GM19372 (cell line): ENCODE measurements around the gene MAGEF1.
"Not testable (repeated sequence)": the region's sequence is repeated elsewhere in the genome, so short reads cannot be mapped to it uniquely, and the experiment has no call there.

Source experiments
- ATAC-seq: cut with Tn5 transposase; IDR thresholded peaks from one replicate; pipeline ENCODE4 v1.9.1; 2021; ENCODE audit warnings: mild to moderate bottlenecking, low read depth, moderate library complexity; ENCODE audit not compliant: unreplicated experiment

MAGEF1 gene

DNA sequence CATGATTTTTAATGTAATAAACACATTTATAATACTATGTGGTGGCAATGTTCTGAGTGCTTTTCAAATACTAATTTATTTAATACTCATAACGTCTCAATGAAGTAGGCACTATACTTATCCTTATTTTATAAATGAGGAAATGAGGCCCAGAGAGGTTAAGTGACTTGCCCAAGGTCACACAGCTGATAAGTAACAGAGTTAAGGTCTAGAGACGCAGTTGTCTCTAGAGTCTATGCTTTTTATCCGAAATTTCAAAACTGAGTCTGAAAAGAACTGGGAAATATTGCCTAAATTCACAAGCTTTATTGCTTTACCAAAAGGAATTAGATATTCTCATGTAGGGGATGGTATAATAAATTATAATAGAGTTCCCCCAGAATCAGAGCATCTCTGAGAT is 31.4 kb upstream of the MAGEF1 start:
- no peak for ATAC-seq

DNA sequence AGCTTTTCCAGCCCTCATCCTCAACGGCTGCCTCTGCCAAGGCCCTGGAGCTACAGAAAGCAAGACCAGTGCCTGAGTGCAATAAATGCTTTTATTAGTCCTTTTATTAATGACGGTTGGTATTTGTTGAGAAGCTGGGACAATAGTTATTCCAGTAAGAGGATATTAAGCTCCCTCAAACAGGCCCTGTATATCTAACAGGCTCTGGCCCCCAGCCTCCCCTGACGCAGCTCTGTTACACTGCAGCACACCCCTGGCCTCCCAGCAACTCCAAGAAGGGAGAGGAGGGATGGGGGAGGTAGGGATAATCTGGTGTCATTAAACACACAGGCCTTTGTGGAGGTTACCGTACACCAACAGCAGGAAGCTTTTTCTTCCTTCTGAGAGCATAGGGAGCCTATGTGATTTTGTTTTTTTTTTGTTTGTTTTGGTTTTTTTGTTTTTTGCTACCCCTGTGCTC is 30.8 kb upstream of the MAGEF1 start:
- ATAC-seq = no peak

DNA sequence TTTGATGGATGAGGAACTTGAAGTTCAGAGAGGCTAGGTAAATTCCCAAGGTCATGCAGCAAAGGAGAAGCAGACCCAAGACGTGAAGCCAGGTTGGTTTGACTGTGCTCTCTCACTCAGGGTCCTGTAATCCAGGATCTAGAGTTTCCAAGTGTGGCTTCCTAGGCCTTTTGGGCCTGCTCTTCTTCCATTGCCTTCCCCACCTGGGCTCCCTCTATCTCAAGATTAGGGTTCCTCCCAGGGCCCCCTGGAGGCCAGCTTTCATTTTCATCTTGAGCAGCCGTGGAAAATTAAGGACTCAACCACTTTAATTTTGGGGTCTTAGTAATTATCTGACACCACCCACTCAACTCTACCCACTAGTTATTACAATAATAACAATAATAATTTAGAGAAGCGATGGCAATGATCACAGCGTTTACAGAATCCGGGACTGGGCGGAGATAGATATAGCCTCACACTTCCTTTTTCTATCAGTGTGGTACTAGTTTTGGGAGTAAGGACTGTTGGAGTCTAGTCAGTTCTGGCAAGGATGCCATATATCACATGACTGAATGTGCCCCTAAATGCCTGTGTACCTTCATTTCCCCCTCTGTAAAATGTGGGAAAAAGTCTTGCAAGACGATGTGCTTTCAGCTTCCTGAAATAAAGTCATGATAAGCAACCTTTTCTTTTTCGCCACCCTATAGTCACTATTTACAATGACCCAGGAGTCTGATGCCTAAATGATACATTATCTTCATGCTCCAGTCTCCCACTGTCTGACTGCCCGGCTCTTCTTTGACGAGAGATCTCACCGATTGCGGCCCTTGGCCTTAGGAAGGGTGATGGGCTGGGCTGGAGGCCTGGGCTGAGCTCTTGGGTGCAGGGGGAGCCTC is 30.2 kb upstream of the MAGEF1 start:
- ATAC-seq = no peak

DNA sequence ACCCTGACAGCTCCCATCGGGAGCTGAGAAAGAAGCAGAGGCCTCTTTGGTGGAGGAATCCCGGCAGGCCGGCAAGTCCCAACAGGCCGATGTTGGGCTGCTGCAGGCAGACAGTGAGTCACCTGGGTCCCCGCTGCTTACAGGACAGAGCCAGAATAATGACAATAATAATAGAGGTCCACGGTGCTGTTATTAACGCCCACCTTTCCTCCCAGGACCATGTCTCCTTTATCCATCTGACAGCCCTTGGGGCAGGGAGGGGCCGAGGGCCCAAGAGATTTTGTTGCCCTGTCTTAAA is 29.3 kb upstream of the MAGEF1 start:
- ATAC-seq = no peak

DNA sequence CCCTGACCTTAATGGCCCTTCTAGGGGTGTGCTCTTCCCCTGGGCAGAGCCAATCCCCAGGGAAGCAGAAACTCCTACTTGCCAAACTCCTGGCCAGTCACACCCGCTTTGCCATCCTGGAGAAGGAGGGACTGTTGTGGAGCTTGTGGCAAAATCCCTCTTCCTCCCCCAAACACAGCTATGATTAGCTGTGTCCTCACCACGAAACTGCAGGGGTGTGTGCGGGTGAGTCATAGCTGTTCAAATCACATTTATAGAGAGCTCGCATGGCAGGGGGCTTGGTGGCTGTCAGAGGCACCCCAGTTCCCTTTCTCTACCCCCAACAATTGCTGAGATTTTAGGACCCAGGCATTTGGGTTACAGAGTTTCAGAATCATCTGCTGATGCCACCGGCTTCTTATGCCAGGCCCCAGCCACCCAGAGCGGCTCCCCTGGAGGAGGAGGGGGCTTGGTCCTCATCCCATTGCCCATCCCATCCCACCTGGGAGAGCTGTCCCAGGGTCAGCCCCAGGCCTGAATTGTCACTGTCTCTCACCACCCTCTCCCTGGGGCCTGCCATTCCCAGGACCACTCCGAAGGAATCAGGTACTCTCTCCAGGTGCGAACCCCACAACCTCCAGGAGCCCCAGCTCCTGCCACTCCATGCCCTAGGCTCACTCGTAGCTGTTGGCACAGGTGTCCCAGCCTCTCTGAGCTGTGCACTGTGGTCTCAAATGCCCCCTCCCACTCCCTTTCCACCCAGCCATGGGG is 28.8 kb upstream of the MAGEF1 start:
- ATAC-seq = no peak

DNA sequence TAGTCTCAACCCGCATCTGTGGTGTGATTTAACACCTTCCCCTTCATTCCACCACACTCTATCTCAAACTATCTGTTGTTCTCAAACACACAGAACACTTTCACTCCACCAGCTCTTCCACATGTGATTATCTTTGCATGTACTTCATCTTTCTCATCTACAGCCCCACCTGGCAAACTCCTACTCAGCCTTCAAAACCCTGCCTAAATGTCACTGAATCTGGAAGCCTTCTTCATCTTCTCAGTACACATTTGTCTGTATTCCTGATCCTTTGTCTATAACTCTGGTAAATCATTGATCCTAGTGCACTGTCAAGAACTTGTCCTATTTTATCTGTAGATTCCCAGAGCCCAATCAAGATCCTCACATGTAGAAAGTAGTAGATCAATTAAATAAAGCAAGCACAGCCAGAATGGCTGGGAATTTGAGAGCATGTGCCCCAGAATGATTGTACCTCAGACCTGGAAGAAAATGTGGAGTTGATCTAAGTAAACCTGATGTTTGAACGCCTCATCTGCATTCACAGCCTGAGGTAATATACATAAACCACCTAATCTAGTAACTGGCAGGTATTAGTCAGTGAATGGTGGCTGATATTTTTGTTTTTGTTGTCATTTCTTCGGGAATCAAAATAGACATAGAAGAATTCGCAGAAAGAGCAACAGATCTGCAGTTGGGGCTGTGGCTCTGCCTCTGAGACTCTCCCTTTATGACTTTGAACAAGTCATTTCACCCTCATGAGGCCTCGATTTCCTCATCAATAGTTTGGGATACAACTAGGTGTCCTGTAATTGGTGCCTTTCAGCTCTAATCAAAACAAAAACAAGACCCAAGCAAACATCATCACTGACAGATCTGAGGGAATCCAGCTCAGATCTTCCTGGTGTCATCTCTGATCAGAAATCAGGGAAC is 28.0 kb upstream of the MAGEF1 start:
- ATAC-seq = no peak

DNA sequence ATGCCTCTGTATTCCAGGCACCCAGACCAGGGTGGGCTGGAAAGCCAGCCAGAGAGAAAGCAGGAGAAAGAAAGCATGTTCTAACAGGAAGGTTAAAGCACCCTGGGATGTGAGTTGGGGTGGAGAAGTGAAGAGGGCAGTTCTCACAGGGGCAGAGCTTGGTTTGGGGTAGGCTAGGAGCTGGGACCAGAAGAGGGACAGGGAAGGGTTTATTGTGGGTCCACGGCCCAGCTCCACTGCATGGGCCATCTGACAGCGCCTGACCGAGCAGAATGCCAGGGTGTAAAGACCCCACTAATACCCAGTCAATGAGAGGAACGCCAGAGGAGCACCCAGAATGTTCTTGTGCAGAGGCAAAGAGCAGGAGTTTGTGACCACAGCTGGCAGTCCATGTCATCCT is 27.1 kb upstream of the MAGEF1 start:
- no peak for ATAC-seq

DNA sequence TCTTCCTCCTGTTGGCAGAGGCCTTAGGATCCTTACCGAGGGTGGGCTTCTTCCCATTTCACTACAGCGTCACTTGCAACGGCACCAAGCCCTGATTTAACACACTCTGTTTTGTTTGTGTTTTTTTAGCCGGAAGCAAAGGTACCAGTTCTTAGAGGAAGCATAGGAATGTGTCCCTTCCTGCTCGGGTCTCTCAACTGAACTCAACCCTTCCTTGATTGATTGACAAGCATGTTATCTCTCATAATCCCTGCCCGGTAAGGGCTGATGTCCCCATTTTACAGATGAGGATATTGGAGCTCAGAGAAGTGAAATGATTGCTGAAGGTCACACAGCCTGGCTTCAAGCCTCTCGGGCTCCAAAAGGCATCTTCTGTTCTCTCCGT is 26.6 kb upstream of the MAGEF1 start:
- no peak for ATAC-seq

DNA sequence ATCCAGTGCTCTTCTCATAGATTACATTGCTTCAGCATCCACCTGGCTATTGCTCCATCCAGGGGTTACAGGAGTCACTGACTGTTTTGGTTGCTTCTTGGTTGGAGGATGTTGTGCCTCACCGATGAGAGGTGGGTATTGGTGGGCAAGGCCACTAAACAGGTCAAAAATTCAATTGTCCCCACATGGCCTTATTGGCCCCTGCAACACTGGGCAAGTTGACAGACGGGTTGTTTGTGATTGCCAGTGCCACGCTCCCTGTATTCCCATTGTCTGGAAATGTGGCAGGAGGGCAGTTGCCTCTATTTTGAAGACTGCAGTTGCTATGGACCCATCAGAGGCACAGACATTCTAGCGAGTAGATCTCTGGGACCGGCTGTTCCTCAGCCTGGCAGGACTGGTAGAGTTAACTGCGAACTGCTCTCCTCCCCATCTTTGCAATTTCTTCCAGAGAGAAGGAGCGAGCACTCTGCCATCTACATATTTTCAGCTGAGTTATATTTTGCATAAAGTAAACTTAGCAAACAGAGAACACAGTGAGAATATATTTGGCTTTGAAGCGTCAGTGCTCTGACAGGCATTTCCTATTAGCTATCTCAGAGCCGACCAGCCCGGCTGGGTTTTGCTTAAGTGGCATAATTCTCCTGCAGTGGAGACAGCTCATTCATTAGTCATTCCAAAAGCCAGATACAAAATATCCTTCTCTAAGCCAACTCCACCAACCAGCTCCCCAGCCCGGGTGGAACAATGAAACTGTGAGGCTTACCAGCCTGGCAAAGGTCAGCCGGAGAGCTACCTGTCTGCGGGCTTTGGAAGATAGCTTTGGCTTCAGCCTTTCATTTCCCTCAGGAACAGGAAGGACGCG is 26.0 kb upstream of the MAGEF1 start:
- ATAC-seq = no peak

DNA sequence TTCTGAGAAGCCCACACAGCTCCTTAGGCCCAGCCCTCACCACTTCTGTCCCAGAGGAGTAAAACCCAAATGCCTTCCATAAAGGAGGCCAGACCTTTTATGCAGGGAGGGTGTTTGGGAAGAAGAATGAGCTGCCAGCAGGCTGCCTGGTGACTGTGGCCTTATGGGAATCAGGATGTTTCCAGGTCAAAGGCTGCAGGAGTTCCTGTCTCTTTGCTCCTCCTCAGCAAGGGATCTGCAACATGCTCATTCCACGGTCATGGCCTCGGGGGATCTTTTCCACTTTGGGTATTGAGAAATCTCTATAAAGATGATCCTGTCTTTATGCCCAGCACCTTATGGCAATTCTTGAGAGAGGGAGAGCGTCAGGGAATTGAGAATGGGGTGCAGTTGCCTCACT is 25.2 kb upstream of the MAGEF1 start:
- no peak for ATAC-seq

DNA sequence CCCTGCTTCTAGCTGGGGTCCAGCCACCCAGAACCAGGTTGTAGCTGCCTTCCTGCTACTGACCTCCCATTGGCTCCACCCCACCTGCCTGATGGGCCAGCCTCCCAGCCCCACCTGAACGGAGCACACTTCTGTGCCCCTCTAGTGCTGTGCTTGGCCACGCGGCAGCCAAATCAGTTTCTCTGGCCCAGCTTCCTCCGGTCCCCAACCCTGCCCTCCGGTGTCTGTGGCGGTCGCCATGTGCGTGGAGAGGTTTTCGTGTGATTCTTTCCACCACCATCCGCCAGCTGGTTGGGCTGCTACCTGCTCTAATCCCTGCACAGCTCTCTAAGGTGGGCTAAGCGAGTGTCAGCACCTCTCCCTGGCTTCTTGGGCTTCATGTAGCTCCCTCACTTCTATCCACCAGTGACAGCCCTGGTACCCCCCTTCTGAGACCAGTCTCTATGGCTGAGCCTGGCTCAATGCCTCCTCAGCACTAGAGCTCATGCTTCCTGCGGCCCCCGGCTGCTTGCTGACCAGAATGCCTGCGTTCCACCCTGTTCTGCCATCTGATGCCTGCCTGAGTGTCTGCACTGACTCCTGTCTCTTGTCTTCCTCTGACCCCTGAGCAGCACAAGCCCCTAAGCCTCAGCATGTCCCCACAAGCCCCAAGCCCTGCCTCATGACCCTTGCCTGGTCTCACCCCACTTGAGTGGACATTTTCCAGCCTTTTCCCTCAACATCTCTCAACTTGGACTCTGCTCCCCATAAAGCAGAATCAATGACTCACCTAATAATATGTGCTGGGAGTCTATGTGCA is 23.2 kb upstream of the MAGEF1 start:
- ATAC-seq = no peak

DNA sequence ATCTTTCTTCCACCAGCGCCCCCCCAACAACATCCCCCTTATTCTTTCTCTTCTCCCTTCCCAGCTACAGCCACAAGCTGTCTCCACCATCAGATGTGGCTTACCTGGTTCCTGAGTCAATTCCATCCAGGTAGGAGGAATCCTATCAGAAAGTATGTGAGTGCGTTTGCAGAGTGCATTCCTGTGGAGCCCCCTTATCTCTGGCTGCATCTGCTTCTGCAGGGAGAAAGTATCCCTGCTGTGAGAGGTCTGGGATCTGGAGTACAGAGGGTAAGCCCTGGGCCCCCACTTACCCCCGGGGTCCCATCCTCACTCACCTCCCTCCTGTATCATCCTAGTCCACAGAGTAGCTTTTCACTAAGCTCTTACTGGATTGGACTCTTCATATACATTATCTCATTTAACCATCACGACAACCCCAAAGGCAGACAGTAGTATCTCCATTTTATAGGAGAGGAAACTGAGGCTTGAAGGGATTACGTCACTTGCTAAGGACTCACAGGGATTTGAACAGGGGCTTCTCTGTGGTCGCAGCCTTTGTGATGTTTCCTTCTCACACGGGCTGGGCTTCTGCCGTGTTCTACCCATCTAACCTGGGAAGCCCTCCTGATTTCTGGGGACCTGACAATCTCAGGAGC is 22.2 kb upstream of the MAGEF1 start:
- ATAC-seq = no peak

DNA sequence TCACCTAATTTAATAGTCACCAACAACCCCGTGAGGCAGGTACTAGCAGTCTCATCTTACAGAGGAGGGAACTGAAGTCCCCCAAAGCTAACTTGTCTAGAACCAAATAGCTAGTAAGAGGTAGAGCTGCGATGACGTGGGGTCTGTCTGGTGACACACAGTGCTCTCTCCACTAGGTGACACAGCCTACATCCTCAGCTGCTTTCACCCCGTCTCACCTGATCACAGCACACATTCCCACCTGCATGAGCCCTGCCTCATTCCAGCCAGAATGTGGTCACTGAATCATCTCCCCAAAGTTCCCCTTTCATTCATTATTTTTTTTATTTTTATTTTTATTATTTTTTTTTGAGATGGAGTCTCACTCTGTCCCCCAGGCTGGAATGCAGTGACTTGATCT is 21.3 kb upstream of the MAGEF1 start:
- ATAC-seq = no peak

DNA sequence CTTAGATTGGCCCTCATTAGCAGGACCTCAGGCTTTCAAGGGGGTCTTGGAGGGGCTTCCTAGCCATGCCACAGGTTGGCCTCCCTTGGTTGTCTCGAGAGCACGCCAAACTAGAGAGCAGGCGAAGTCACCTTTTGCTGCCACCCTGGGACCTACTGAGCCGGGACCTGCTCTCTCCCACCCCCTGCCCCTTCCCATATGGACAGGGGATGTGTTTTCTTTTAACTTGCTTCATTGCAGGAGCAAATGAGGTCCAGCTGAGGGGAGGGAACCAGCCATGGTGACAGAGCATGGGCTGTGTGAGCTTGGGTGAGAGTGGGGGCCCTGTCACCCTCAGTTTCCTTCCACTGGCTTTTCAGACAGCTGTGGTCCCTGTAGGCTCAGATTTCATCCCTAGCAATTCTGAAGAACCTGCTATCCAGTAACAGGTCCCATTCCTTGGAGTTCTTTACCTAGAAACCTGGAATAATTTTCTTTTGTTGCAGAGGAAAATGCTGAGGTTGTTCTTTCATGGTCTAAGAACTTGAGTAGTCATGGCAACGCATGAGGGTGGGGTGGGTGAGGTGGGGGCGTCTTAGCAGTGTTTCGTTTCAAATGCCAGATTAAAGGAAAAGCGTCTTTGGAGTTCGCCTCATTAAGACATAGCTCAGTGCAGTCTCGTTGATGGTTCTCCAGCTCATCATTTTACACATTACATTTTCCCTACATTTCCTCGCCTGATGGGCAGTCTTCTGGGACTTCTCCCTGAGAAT is 20.1 kb upstream of the MAGEF1 start:
- ATAC-seq = no peak

DNA sequence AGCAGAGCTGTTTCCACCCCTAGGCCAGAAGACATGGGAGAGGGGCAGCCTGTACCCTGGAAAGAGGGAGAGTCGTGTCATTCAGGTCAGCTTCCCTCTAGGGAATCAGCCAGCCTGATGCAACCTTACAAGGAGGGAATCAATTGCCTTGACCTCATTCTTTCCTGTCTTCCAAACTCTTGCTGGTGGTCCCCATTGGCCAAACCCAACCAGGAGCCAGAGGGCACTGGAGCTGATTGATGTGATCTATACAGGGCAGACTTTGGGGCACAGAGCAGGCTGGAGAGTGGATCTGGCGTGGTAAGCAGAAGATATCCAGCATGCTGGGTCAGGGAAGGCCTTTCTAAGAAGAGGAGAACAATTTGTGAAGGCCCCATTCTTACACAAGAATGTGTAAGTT is 19.1 kb upstream of the MAGEF1 start:
- no peak for ATAC-seq

DNA sequence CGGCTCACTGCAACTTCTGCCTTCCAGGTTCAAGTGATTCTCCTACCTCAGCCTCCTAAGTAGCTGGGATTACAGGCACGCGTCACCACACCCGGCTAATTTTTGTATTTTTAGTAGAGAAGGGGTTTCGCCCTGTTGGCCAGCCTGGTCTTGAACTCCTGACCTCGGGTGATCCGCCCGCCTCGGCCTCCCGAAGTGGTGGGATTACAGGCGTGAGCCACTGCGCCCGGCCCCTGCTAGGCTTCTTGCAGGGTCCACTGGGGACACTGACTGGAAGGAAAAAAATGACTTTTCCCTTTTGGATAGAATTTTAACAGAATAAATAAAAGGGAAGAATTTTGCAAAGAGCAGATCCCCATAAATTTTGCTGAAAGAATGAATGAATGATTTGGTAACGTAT is 17.3 kb upstream of the MAGEF1 start:
- ATAC-seq = not testable (repeated sequence)

DNA sequence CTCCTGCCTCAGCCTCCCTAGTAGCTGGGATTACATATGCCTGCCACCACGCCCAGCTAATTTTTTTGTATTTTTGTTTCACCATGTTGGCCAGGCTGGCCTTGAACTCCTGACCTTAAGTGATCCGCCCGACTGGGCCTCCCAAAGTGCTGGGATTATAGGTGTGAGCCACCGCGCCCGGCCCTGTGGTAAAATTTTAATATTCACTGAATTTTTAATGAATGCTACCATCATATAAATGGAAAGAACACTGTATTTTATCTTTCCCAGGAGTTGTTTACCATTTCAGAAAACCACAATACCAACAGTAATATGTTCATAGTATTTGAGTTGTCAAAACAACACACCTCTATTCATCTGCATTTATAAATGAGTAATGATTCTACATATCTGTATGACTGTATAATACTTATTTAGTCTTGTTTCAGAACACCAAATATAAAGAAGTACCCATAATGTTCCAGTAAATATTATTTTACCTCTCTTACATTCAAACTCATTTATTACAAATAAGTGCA is 16.2 kb upstream of the MAGEF1 start:
- no peak for ATAC-seq
